Caco-2 (cell line): ENCODE results near the gene CSMD2. TPM values are rescaled to one million over a fixed set of nuclear protein-coding genes. Genes with fewer than 3 reads are reported as not detected.

Experiments used
- BruUV-seq: library from RNA; stranded (reverse); fragments of 400-500 nt; replicated peaks from 2 replicates; lab custom pipeline; 2021; lab: Mats Ljungman, UMichigan
- CTCF ChIA-PET: fragments of 300-600 bp; sonication (Branson Sonifier 250); formaldehyde crosslinking; loops from one replicate; lab custom pipeline; 2022; ENCODE audit warnings: antibody characterized with exemption; lab: Charles Lee
- POLR2A ChIA-PET: fragments of 300-600 bp; sonication (Branson Sonifier 250); formaldehyde crosslinking; loops from one replicate; lab custom pipeline; 2022; ENCODE audit warnings: antibody characterized with exemption; lab: Charles Lee
- DNase-seq, 2 experiments: peaks; one replicate each; pipeline versions ENCODE4 v3.0.0 to v3.0.0-alpha.2; 2020 to 2022
- H3K27me3 ChIP-seq: replicated peaks from 2 replicates; pipeline ENCODE4 v1.6.0; 2011; ENCODE audit warnings: low read length; ENCODE audit not compliant: control insufficient read depth, insufficient read depth
- H3K36me3 ChIP-seq: 2 replicates; pipeline ENCODE4 v1.5.1; 2011; ENCODE audit warnings: low read length; ENCODE audit not compliant: control insufficient read depth, insufficient read depth
- H3K4me1 ChIP-seq: fragments of 250-450 bp; sonication (Bioruptor Pico); 2 replicates; pipeline ENCODE4 v1.5.1; 2020; ENCODE audit warnings: mild to moderate bottlenecking
- H3K4me3 ChIP-seq: 2 replicates; pipeline ENCODE4 v1.5.1; 2011; ENCODE audit warnings: low read depth, mild to moderate bottlenecking, control low read depth, low read length
- H3K9me3 ChIP-seq: fragments of 250-450 bp; sonication (Bioruptor Pico); 2 replicates; pipeline ENCODE4 v1.5.1; 2020; ENCODE audit warnings: mild to moderate bottlenecking, moderate library complexity
- H3K27ac Mint-ChIP-seq: one replicate; pipeline ENCODE4 v1.8.0; 2022; ENCODE audit warnings: mixed read lengths; ENCODE audit not compliant: unreplicated experiment
- H3K27me3 Mint-ChIP-seq: one replicate; pipeline ENCODE4 v1.8.0; 2022; ENCODE audit warnings: mixed read lengths; ENCODE audit not compliant: insufficient read depth, unreplicated experiment
- H3K36me3 Mint-ChIP-seq: one replicate; pipeline ENCODE4 v1.8.0; 2022; ENCODE audit warnings: mild to moderate bottlenecking, mixed read lengths; ENCODE audit not compliant: insufficient read depth, unreplicated experiment
- H3K4me1 Mint-ChIP-seq: one replicate; pipeline ENCODE4 v1.8.0; 2022; ENCODE audit warnings: low read depth, mixed read lengths; ENCODE audit not compliant: unreplicated experiment
- H3K4me3 Mint-ChIP-seq: one replicate; pipeline ENCODE4 v1.8.0; 2022; ENCODE audit warnings: mild to moderate bottlenecking, moderate library complexity, mixed read lengths; ENCODE audit not compliant: unreplicated experiment
- H3K9me3 Mint-ChIP-seq: one replicate; pipeline ENCODE4 v1.8.0; 2022; ENCODE audit warnings: mixed read lengths; ENCODE audit not compliant: unreplicated experiment
- intact Hi-C: fragments of 100-400 bp; cut with micrococcal nuclease; formaldehyde crosslinking; loops from one replicate; pipeline ENCODE4 v1.10.0; 2022; ENCODE audit not compliant: unreplicated experiment
- total RNA-seq: library from RNA; stranded (reverse); gene quantifications from 2 replicates; pipeline ENCODE4 v1.2.3, GENCODE V29; 2022
- TF ChIP-seq, protein P1 (sequence below), 2 experiments: fragments of 200-600 bp in 1 of 2; IDR thresholded peaks; 1 replicate in 1 of 2; 2 replicates in 1 of 2; pipeline versions ENCODE4 v1.5.1 to v1.8.0; 2011 to 2022; ENCODE audit warnings: antibody characterized with exemption in 1 of 2, control low read depth in 1 of 2, inconsistent platforms in 1 of 2, low read depth in 1 of 2, low read length in 1 of 2, mild to moderate bottlenecking in 1 of 2, moderate library complexity in 1 of 2; ENCODE audit not compliant: insufficient read depth in 1 of 2, severe bottlenecking in 1 of 2, unreplicated experiment in 1 of 2

The CSMD2 gene
- total RNA-seq, 1 experiment from 2014 or later: not detected

GRCh38 chr1:33853431-33853830 is 311.6 kb downstream of the CSMD2 start:
- BruUV-seq: no TSS peak
- ChIA-PET POLR2A (no interaction called here), CTCF (no interaction called here)
- intact Hi-C loops: no loop called here
- Mint-ChIP-seq H3K4me1 (no peaks in the 10 kb centered on the region), H3K36me3 (no peaks in the 10 kb centered on the region), H3K27ac (no peak overlapping the region), H3K27me3 (peaks cover 15% of the 10 kb centered on the region), H3K9me3 (no peaks in the 10 kb centered on the region), H3K4me3 (no peak overlapping the region)
- Histone ChIP-seq H3K4me3 (no peak overlapping the region), H3K36me3 (no peaks in the 10 kb centered on the region), H3K9me3 (no peaks in the 10 kb centered on the region), H3K27me3 (no peaks in the 10 kb centered on the region), H3K4me1 (no peaks in the 10 kb centered on the region)
- TF ChIP-seq, protein P1, sequence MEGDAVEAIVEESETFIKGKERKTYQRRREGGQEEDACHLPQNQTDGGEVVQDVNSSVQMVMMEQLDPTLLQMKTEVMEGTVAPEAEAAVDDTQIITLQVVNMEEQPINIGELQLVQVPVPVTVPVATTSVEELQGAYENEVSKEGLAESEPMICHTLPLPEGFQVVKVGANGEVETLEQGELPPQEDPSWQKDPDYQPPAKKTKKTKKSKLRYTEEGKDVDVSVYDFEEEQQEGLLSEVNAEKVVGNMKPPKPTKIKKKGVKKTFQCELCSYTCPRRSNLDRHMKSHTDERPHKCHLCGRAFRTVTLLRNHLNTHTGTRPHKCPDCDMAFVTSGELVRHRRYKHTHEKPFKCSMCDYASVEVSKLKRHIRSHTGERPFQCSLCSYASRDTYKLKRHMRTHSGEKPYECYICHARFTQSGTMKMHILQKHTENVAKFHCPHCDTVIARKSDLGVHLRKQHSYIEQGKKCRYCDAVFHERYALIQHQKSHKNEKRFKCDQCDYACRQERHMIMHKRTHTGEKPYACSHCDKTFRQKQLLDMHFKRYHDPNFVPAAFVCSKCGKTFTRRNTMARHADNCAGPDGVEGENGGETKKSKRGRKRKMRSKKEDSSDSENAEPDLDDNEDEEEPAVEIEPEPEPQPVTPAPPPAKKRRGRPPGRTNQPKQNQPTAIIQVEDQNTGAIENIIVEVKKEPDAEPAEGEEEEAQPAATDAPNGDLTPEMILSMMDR (IDR thresholded peaks at IDR 0.05; ENCODE audit: insufficient read depth in 1 of 2, low read depth in 1 of 2, low read length in 1 of 2, severe bottlenecking in 1 of 2, unreplicated experiment in 1 of 2): no peak
- no peak for DNase-seq

DNA sequence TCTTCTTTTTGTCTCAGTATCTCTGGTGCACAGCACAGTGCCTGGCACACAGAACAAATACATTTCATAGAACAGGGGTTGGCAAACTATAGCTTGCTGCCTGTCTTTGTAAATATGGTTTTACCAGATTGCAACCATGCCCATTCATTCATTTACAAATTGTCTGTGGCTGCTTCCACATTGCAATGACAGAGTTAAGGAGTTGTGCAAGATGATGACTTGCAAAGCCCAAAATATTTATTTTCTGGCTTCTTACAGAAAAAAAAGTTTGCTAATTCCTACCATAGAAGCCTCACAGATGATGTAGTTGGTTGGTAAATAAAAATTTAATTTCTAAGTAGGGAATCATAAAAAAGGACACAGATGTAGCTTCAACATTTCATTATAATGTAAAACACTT is 312.3 kb downstream of the CSMD2 start:
- Mint-ChIP-seq H3K4me3 (no peak overlapping the region), H3K27ac (no peak overlapping the region), H3K36me3 (no peaks in the 10 kb centered on the region), H3K4me1 (no peaks in the 10 kb centered on the region), H3K9me3 (no peaks in the 10 kb centered on the region), H3K27me3 (peaks cover 15% of the 10 kb centered on the region)
- intact Hi-C loops: no loop called here
- no peaks in the 10 kb centered on the region for H3K4me1 ChIP-seq
- no peaks in the 10 kb centered on the region for H3K36me3 ChIP-seq
- CTCF ChIA-PET: no interaction called here
- no peaks in the 10 kb centered on the region for H3K27me3 ChIP-seq
- H3K4me3 ChIP-seq: no peak overlapping the region
- no TSS peak for BruUV-seq
- no peak for DNase-seq
- no peaks in the 10 kb centered on the region for H3K9me3 ChIP-seq
- POLR2A ChIA-PET: no interaction called here
- TF ChIP-seq, protein P1 (IDR thresholded peaks at IDR 0.05; ENCODE audit: insufficient read depth in 1 of 2, low read depth in 1 of 2, low read length in 1 of 2, severe bottlenecking in 1 of 2, unreplicated experiment in 1 of 2): no peak

- Histone ChIP-seq H3K27me3 (no peaks in the 10 kb centered on the region), H3K4me1 (no peaks in the 10 kb centered on the region), H3K4me3 (no peak overlapping the region), H3K36me3 (no peaks in the 10 kb centered on the region), H3K9me3 (no peaks in the 10 kb centered on the region)
- no TSS peak for BruUV-seq
- no peaks in the 10 kb centered on the region for H3K36me3 Mint-ChIP-seq
- no peak overlapping the region for H3K27ac Mint-ChIP-seq
- H3K4me3 Mint-ChIP-seq: no peak overlapping the region
- POLR2A ChIA-PET: no interaction called here
- TF ChIP-seq, protein P1 (IDR thresholded peaks at IDR 0.05; ENCODE audit: insufficient read depth in 1 of 2, low read depth in 1 of 2, low read length in 1 of 2, severe bottlenecking in 1 of 2, unreplicated experiment in 1 of 2): no peak
- intact Hi-C loops: no loop called here
- CTCF ChIA-PET: no interaction called here
- H3K4me1 Mint-ChIP-seq: no peaks in the 10 kb centered on the region
- no peaks in the 10 kb centered on the region for H3K9me3 Mint-ChIP-seq
- no peak for DNase-seq
- peaks cover 15% of the 10 kb centered on the region for H3K27me3 Mint-ChIP-seq
Measured at GRCh38 chr1:33850481-33850880, 314.5 kb downstream of the CSMD2 start.
